ENCODE results near the gene STAC3. TPM values are rescaled to one million over a fixed set of nuclear protein-coding genes. Genes with fewer than 3 reads are reported as not detected.

Gene STAC3
- total RNA-seq (2022; extraction: Qiagen RNA extraction; ENCODE audit: low read depth): 0.26 to 0.50 TPM (median 0.30 TPM) in 5 replicates

GRCh38 chr12:57250956-57251355 lies at the start of gene STAC3:
Gene STAC3, minus strand, starts transcription at chr12:57251187. Its CDS starts 1,551 bp downstream, at chr12:57249636.

GRCh38 chr12:57229634-57230380 lies 21.2 kb downstream of the STAC3 start, which contains the start of gene SHMT2:
Gene SHMT2, plus strand, starts transcription at chr12:57229711. Its CDS starts 68 bp downstream, at chr12:57229779.

GRCh38 chr12:57216014-57216911 lies 34.7 kb downstream of the STAC3 start, which contains the start of gene NXPH4:
Gene NXPH4, plus strand, starts transcription at chr12:57216794. Its CDS starts 176 bp downstream, at chr12:57216970.

Other genes with a start within 250 kb of the STAC3 start
- 4.4 to 6.0 TPM (median 5.7 TPM) in 5 replicates for gene ZBTB39, start 244.6 kb downstream of the STAC3 start, total RNA-seq (2022; extraction: Qiagen RNA extraction; ENCODE audit: low read depth)
- gene TAC3, start 234.7 kb downstream of the STAC3 start, total RNA-seq (2022; extraction: Qiagen RNA extraction; ENCODE audit: low read depth): 0.20 TPM in 1 of 5 replicates, not detected in the others
- gene MYO1A, start 201.1 kb downstream of the STAC3 start, total RNA-seq (2022; extraction: Qiagen RNA extraction; ENCODE audit: low read depth): 0.07 to 0.38 TPM (median 0.17 TPM) in 3 of 5 replicates, not detected in the others
- gene NEMP1, start 172.4 kb downstream of the STAC3 start, total RNA-seq (2022; extraction: Qiagen RNA extraction; ENCODE audit: low read depth): 10.4 to 18.6 TPM (median 15.8 TPM) in 5 replicates
- gene NAB2, start 162.1 kb downstream of the STAC3 start, total RNA-seq (2022; extraction: Qiagen RNA extraction; ENCODE audit: low read depth): 16.4 to 18.9 TPM (median 18.4 TPM) in 5 replicates
- gene STAT6, start 139.8 kb downstream of the STAC3 start, total RNA-seq (2022; extraction: Qiagen RNA extraction; ENCODE audit: low read depth): 36.7 to 55.0 TPM (median 49.2 TPM) in 5 replicates
- gene LRP1, start 122.7 kb downstream of the STAC3 start, total RNA-seq (2022; extraction: Qiagen RNA extraction; ENCODE audit: low read depth): 16.3 to 22.4 TPM (median 19.3 TPM) in 5 replicates
- not detected in 5 replicates for gene LRP1-AS, start 103.6 kb downstream of the STAC3 start, total RNA-seq (2022; extraction: Qiagen RNA extraction; ENCODE audit: low read depth)
- 3.9 to 6.8 TPM (median 5.6 TPM) in 5 replicates for gene NXPH4, start 34.4 kb downstream of the STAC3 start, total RNA-seq (2022; extraction: Qiagen RNA extraction; ENCODE audit: low read depth)
- gene SHMT2, start 21.5 kb downstream of the STAC3 start, total RNA-seq (2022; extraction: Qiagen RNA extraction; ENCODE audit: low read depth): 129 to 134 TPM (median 130 TPM) in 5 replicates
- 7.7 to 10.4 TPM (median 9.5 TPM) in 5 replicates for gene R3HDM2, start 179.9 kb upstream of the STAC3 start, total RNA-seq (2022; extraction: Qiagen RNA extraction; ENCODE audit: low read depth)
- not detected in 5 replicates for gene INHBC, start 183.6 kb upstream of the STAC3 start, total RNA-seq (2022; extraction: Qiagen RNA extraction; ENCODE audit: low read depth)
- 0.08 to 0.25 TPM (median 0.12 TPM) in 3 of 5 replicates, not detected in the others for gene INHBE, start 204.1 kb upstream of the STAC3 start, total RNA-seq (2022; extraction: Qiagen RNA extraction; ENCODE audit: low read depth)
- 7.7 to 10.7 TPM (median 8.5 TPM) in 5 replicates for gene GLI1, start 208.6 kb upstream of the STAC3 start, total RNA-seq (2022; extraction: Qiagen RNA extraction; ENCODE audit: low read depth)
- 0.22 to 0.68 TPM (median 0.35 TPM) in 5 replicates for gene ARHGAP9, start 228.7 kb upstream of the STAC3 start, total RNA-seq (2022; extraction: Qiagen RNA extraction; ENCODE audit: low read depth)
- gene MARS1, start 236.9 kb upstream of the STAC3 start, total RNA-seq (2022; extraction: Qiagen RNA extraction; ENCODE audit: low read depth): 137 to 258 TPM (median 165 TPM) in 5 replicates

All from A549 treated with RU486 at 1 μM for 4 hours (cell line).